ENCODE measurements around the gene CELF5.

Gene CELF5

DNA sequence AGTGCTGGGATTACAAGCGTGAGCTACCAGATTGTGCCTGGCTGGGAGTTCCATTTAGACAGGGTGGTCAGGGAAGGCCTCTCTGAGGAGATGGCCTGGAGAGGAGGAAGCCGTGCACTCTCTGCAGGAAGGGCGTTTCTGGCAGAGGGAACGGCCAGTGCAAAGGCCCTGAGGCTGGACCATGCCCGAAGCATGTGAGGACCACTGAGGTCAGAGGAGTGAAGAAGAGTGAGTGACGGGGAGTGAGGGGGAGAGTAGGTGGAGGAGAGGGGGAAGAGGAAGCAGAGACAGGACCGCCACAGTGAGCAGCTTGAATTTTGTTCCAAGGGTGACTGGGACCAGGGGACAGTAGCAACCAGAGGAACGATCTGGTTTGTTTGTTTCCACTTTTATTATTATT is 32.6 kb downstream of the CELF5 start:
- CTCF ChIA-PET, result no interaction called here

GRCh38 chr19:3262362-3262761 is 37.9 kb downstream of the CELF5 start:
- TF ChIP-seq GLIS1 (tag by site-specific recombination; IDR thresholded peaks at IDR 0.05) (peak; percentile 62; the same call in 1 of the 2 replicates), KLF1 (tag by site-specific recombination; IDR thresholded peaks at IDR 0.05) (no peak), KLF17 (tag by site-specific recombination; IDR thresholded peaks at IDR 0.05) (no peak), ZNF561 (tag by site-specific recombination; IDR thresholded peaks at IDR 0.05; ENCODE audit: borderline replicate concordance) (no peak), ZNF311 (tag by site-specific recombination; IDR thresholded peaks at IDR 0.05; ENCODE audit: borderline replicate concordance) (no peak)
- TF ChIP-seq, protein P1, sequence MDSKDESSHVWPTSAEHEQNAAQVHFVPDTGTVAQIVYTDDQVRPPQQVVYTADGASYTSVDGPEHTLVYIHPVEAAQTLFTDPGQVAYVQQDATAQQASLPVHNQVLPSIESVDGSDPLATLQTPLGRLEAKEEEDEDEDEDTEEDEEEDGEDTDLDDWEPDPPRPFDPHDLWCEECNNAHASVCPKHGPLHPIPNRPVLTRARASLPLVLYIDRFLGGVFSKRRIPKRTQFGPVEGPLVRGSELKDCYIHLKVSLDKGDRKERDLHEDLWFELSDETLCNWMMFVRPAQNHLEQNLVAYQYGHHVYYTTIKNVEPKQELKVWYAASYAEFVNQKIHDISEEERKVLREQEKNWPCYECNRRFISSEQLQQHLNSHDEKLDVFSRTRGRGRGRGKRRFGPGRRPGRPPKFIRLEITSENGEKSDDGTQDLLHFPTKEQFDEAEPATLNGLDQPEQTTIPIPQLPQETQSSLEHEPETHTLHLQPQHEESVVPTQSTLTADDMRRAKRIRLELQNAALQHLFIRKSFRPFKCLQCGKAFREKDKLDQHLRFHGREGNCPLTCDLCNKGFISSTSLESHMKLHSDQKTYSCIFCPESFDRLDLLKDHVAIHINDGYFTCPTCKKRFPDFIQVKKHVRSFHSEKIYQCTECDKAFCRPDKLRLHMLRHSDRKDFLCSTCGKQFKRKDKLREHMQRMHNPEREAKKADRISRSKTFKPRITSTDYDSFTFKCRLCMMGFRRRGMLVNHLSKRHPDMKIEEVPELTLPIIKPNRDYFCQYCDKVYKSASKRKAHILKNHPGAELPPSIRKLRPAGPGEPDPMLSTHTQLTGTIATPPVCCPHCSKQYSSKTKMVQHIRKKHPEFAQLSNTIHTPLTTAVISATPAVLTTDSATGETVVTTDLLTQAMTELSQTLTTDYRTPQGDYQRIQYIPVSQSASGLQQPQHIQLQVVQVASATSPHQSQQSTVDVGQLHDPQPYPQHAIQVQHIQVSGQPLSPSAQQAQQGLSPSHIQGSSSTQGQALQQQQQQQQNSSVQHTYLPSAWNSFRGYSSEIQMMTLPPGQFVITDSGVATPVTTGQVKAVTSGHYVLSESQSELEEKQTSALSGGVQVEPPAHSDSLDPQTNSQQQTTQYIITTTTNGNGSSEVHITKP (tag by site-specific recombination; IDR thresholded peaks at IDR 0.05), result no peak
- Histone ChIP-seq H3K4me3 (ENCODE audit: low read depth, low read length) (no peak overlapping the region), H3K9me3 (ENCODE audit: control insufficient read depth, insufficient read depth, low read depth, low read length) (no peaks in the 10 kb centered on the region), H3K27ac (ENCODE audit: extremely low read depth, low read depth, low read length) (no peak overlapping the region), H3K36me3 (ENCODE audit: control insufficient read depth in 2 of 2, insufficient read depth in 1 of 2, low read length in 2 of 2) (no peaks in the 10 kb centered on the region), H3K4me1 (ENCODE audit: control insufficient read depth, insufficient read depth, low read length) (peaks cover 2% of the 10 kb centered on the region; the same call in 1 of the 2 replicates)
- ChIA-PET CTCF (interaction anchor here (0.6 to 1.6 kb wide), 4 partner anchors 13 to 210 kb away, joined by 3 to 10 read pairs (median 5); no protein-coding TSS in a partner anchor), POLR2A (no interaction called here)

More for the DNA sequence above, 32.6 kb downstream of the CELF5 start:
- POLR2A ChIA-PET, result interaction anchor here (0.6 kb wide), 1 partner anchor 476 kb away, joined by 3 read pairs; no protein-coding TSS in a partner anchor
- Histone ChIP-seq H3K27ac (ENCODE audit: extremely low read depth, low read depth, low read length) (no peak overlapping the region), H3K4me1 (ENCODE audit: control insufficient read depth, insufficient read depth, low read length) (no peaks in the 10 kb centered on the region), H3K36me3 (ENCODE audit: control insufficient read depth in 2 of 2, insufficient read depth in 1 of 2, low read length in 2 of 2) (no peaks in the 10 kb centered on the region), H3K4me3 (ENCODE audit: low read depth, low read length) (no peak overlapping the region), H3K9me3 (ENCODE audit: control insufficient read depth, insufficient read depth, low read depth, low read length) (no peaks in the 10 kb centered on the region)
- TF ChIP-seq HOXA7 (CRISPR knock-in tag; IDR thresholded peaks at IDR 0.05; ENCODE audit: borderline replicate concordance), result no peak
- peak; percentile 93 for TF ChIP-seq ZNF623 (tag by site-specific recombination; IDR thresholded peaks at IDR 0.05)
- no peak for TF ChIP-seq ZNF140 (tag by site-specific recombination; IDR thresholded peaks at IDR 0.05)
- TF ChIP-seq ZBTB7A (tag by site-specific recombination; IDR thresholded peaks at IDR 0.05; ENCODE audit: low read depth), result no peak
- TF ChIP-seq ZNF596 (tag by site-specific recombination; IDR thresholded peaks at IDR 0.05), result no peak
- no peak for TF ChIP-seq ZBTB49 (tag by site-specific recombination; IDR thresholded peaks at IDR 0.05; ENCODE audit: low read depth)
- TF ChIP-seq, protein P2, sequence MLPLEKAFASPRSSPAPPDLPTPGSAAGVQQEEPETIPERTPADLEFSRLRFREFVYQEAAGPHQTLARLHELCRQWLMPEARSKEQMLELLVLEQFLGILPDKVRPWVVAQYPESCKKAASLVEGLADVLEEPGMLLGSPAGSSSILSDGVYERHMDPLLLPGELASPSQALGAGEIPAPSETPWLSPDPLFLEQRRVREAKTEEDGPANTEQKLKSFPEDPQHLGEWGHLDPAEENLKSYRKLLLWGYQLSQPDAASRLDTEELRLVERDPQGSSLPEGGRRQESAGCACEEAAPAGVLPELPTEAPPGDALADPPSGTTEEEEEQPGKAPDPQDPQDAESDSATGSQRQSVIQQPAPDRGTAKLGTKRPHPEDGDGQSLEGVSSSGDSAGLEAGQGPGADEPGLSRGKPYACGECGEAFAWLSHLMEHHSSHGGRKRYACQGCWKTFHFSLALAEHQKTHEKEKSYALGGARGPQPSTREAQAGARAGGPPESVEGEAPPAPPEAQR (tag by site-specific recombination; IDR thresholded peaks at IDR 0.05), result no peak
- no peak for TF ChIP-seq ZNF132 (tag by site-specific recombination; IDR thresholded peaks at IDR 0.05; ENCODE audit: borderline replicate concordance)
